GM12892 (cell line): ENCODE measurements around the gene HSD17B2.

Experiments used
- DNase-seq: peaks from one replicate; pipeline ENCODE4 v3.0.0; 2011; ENCODE audit not compliant: insufficient read length
- FAIRE-seq: peaks from 2 replicates; lab custom pipeline; 2011; peaks lifted over from hg19 to GRCh38; lab: Jason Lieb, UNC
- POLR2A ChIP-seq: IDR thresholded peaks from 2 replicates; pipeline ENCODE4 v1.6.1; 2011; ENCODE audit warnings: low read depth, low read length, control low read depth
- POLR2AphosphoS5 ChIP-seq: IDR thresholded peaks from 2 replicates; pipeline ENCODE4 v1.6.1; 2011; ENCODE audit warnings: low read depth, low read length, control low read depth
- TAF1 ChIP-seq: IDR thresholded peaks from 2 replicates; pipeline ENCODE4 v1.6.1; 2011; ENCODE audit warnings: low read depth, mild to moderate bottlenecking, control low read depth, low read length, borderline replicate concordance

HSD17B2 gene

GRCh38 chr16:82042144-82042543, 7.1 kb downstream of the HSD17B2 start:
- no peak for FAIRE-seq
- TF ChIP-seq TAF1 = no peak
- no peak for TF ChIP-seq POLR2AphosphoS5
- no peak for TF ChIP-seq POLR2A
- no peak for DNase-seq

GRCh38 chr16:82042846-82043245, 7.8 kb downstream of the HSD17B2 start:
- DNase-seq = no peak
- FAIRE-seq = no peak
- no peak for TF ChIP-seq POLR2A
- no peak for TF ChIP-seq TAF1
- TF ChIP-seq POLR2AphosphoS5 = no peak

- TF ChIP-seq POLR2A (no peak), POLR2AphosphoS5 (no peak), TAF1 (no peak)
- DNase-seq (no peak), FAIRE-seq (no peak)
These were observed 8.9 kb downstream of the HSD17B2 start for GRCh38 chr16:82043680-82044584.

- no peak for DNase-seq
- no peak for FAIRE-seq
- TF ChIP-seq POLR2AphosphoS5 (no peak), TAF1 (no peak), POLR2A (no peak)
These were observed 9.5 kb downstream of the HSD17B2 start for GRCh38 chr16:82044585-82044911.

GRCh38 chr16:82045465-82045864, 10.4 kb downstream of the HSD17B2 start:
- FAIRE-seq = no peak
- no peak for DNase-seq
- no peak for TF ChIP-seq POLR2A
- TF ChIP-seq TAF1 = no peak
- TF ChIP-seq POLR2AphosphoS5 = no peak

- DNase-seq = no peak
- TF ChIP-seq POLR2A (no peak), POLR2AphosphoS5 (no peak), TAF1 (no peak)
- no peak for FAIRE-seq
These were observed 11.5 kb downstream of the HSD17B2 start for GRCh38 chr16:82046541-82046940.

GRCh38 chr16:82046941-82047340, 11.9 kb downstream of the HSD17B2 start:
- TF ChIP-seq POLR2AphosphoS5 (no peak), POLR2A (no peak), TAF1 (no peak)
- DNase-seq = no peak
- no peak for FAIRE-seq

- DNase-seq (no peak), FAIRE-seq (no peak)
- no peak for TF ChIP-seq POLR2A
- no peak for TF ChIP-seq TAF1
- TF ChIP-seq POLR2AphosphoS5 = no peak
These were observed 12.3 kb downstream of the HSD17B2 start for GRCh38 chr16:82047374-82047773.

GRCh38 chr16:82047787-82048186, 12.7 kb downstream of the HSD17B2 start:
- FAIRE-seq (no peak), DNase-seq (no peak)
- TF ChIP-seq POLR2A (no peak), TAF1 (no peak), POLR2AphosphoS5 (no peak)

- TF ChIP-seq POLR2A (no peak), POLR2AphosphoS5 (no peak), TAF1 (no peak)
- DNase-seq (no peak), FAIRE-seq (no peak)
These were observed 14.4 kb downstream of the HSD17B2 start for GRCh38 chr16:82049484-82049883.

GRCh38 chr16:82050506-82050905, 15.5 kb downstream of the HSD17B2 start:
- FAIRE-seq (no peak), DNase-seq (no peak)
- no peak for TF ChIP-seq POLR2AphosphoS5
- no peak for TF ChIP-seq TAF1
- no peak for TF ChIP-seq POLR2A

- DNase-seq (no peak), FAIRE-seq (no peak)
- no peak for TF ChIP-seq POLR2A
- no peak for TF ChIP-seq POLR2AphosphoS5
- TF ChIP-seq TAF1 = no peak
These were observed 15.9 kb downstream of the HSD17B2 start for GRCh38 chr16:82050909-82051357.

GRCh38 chr16:82051656-82052055, 16.6 kb downstream of the HSD17B2 start:
- no peak for TF ChIP-seq POLR2AphosphoS5
- TF ChIP-seq POLR2A = no peak
- TF ChIP-seq TAF1 = no peak
- DNase-seq (no peak), FAIRE-seq (no peak)

- TF ChIP-seq POLR2AphosphoS5 = no peak
- TF ChIP-seq POLR2A = no peak
- no peak for TF ChIP-seq TAF1
- DNase-seq (no peak), FAIRE-seq (no peak)
These were observed 20.1 kb downstream of the HSD17B2 start for GRCh38 chr16:82055117-82055516.
